Sigmoid colon (tissue), 4 donors: ENCODE results near the gene EFL1.

ENCODE experiments used
- EP300 ChIP-seq, 4 donors: sonication (generic); formaldehyde crosslinking; IDR thresholded peaks; one replicate each; pipeline ENCODE4 v1.6.1; 2017; ENCODE audit warnings: antibody characterized with exemption in 4 of 4
- POLR2A ChIP-seq, 2 donors: fragments of 450-650 bp; IDR thresholded peaks; one replicate each; pipeline ENCODE4 v1.6.1; 2016; ENCODE audit warnings: antibody characterized with exemption in 2 of 2, mild to moderate bottlenecking in 2 of 2, moderate library complexity in 2 of 2
- POLR2AphosphoS5 ChIP-seq, 4 donors: sonication (generic); formaldehyde crosslinking; IDR thresholded peaks; one replicate each; pipeline ENCODE4 v1.6.1; 2017; ENCODE audit warnings: antibody characterized with exemption in 4 of 4
- TF ChIP-seq, protein P1 (sequence below), 4 experiments: fragments of 450-650 bp in 3 of 4; fragments of 200-600 bp in 1 of 4; IDR thresholded peaks; one replicate each; pipeline ENCODE4 v1.5.1; 2016 to 2019; ENCODE audit warnings: antibody characterized with exemption in 4 of 4, mild to moderate bottlenecking in 3 of 4, moderate library complexity in 2 of 4

DNA sequence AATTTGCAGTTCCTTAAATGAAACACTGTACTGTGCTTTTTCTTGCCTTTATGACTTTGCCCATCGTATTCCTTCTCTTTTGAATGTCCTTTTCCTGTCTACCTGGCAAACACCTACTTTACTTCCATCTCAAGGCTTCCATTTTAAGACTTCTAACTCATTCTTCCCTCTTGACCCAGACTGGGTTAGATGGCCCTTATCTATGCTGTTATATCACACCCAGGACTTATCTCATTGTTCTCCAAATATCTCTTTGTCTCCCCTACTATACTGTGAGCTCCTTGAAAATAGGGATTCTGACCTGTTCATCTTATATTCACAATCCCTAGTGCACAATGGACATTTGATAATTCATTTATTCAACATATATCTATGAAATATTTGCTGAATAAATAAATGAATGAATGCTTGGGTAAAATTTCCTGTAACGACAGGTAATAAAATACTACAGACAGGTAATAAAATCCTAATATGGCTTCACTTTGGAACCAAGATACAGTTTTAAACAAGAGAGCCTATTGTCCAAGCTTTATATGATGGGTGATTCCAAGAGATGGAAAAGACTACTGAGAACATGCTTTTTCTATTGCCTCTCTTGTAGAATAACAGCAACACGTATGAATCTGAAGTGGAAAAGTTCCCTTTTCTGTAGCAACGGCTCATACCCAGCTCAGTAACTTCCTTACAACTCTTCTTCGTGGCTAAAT is 22.7 kb downstream of the EFL1 start:
- TF ChIP-seq POLR2AphosphoS5 (IDR thresholded peaks at IDR 0.05), result no peak
- TF ChIP-seq, protein P1, sequence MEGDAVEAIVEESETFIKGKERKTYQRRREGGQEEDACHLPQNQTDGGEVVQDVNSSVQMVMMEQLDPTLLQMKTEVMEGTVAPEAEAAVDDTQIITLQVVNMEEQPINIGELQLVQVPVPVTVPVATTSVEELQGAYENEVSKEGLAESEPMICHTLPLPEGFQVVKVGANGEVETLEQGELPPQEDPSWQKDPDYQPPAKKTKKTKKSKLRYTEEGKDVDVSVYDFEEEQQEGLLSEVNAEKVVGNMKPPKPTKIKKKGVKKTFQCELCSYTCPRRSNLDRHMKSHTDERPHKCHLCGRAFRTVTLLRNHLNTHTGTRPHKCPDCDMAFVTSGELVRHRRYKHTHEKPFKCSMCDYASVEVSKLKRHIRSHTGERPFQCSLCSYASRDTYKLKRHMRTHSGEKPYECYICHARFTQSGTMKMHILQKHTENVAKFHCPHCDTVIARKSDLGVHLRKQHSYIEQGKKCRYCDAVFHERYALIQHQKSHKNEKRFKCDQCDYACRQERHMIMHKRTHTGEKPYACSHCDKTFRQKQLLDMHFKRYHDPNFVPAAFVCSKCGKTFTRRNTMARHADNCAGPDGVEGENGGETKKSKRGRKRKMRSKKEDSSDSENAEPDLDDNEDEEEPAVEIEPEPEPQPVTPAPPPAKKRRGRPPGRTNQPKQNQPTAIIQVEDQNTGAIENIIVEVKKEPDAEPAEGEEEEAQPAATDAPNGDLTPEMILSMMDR (IDR thresholded peaks at IDR 0.05), result no peak
- no peak for TF ChIP-seq EP300 (IDR thresholded peaks at IDR 0.05)
- TF ChIP-seq POLR2A (IDR thresholded peaks at IDR 0.05), result no peak
